HepG2 (cell line): ENCODE results near the gene SERPINB6. TPM values are rescaled to one million over a fixed set of nuclear protein-coding genes. Genes with fewer than 3 reads are reported as not detected.

Experiments
- CEBPB ChIP-seq: IDR thresholded peaks from 2 replicates; pipeline ENCODE4 v1.6.1; 2011; ENCODE audit warnings: low read depth, low read length, improper control_type of control experiment, borderline replicate concordance
- FOXA1 ChIP-seq, 2 experiments: fragments of 450-650 bp in 1 of 2; sonication (generic) in 1 of 2; formaldehyde crosslinking in 1 of 2; IDR thresholded peaks; 2 replicates each; pipeline versions ENCODE4 v1.4.0 to v1.6.1; 2016 to 2020; ENCODE audit warnings: missing genetic modification reagents in 1 of 2
- HCFC1 ChIP-seq: fragments of 150-350 bp; IDR thresholded peaks from 2 replicates; pipeline ENCODE4 v1.6.1; 2014; ENCODE audit warnings: low read depth, low read length
- KAT8 ChIP-seq: IDR thresholded peaks from 2 replicates; pipeline ENCODE4 v1.6.1; 2016; ENCODE audit warnings: missing genetic modification reagents, missing compliant biosample characterization
- KDM5A ChIP-seq: fragments of 200-600 bp; sonication (generic); IDR thresholded peaks from 2 replicates; pipeline ENCODE4 v1.7.0; 2018; ENCODE audit warnings: antibody characterized with exemption, mild to moderate bottlenecking, low read length, borderline replicate concordance
- MXD4 ChIP-seq: IDR thresholded peaks from 2 replicates; pipeline ENCODE4 v1.6.1; 2016; ENCODE audit warnings: mild to moderate bottlenecking, missing biosample characterization, missing genetic modification reagents
- RELA ChIP-seq: sonication (generic); formaldehyde crosslinking; IDR thresholded peaks from 2 replicates; pipeline ENCODE4 v1.4.0; 2020; ENCODE audit warnings: missing genetic modification reagents
- SOX5 ChIP-seq: IDR thresholded peaks from 2 replicates; pipeline ENCODE4 v1.6.1; 2016; ENCODE audit warnings: borderline replicate concordance
- TOE1 ChIP-seq: sonication (generic); formaldehyde crosslinking; IDR thresholded peaks from 2 replicates; pipeline ENCODE4 v1.4.0; 2020; ENCODE audit warnings: mild to moderate bottlenecking, missing genetic modification reagents
- ZBTB3 ChIP-seq: sonication (generic); formaldehyde crosslinking; IDR thresholded peaks from 2 replicates; pipeline ENCODE4 v1.4.0; 2020; ENCODE audit warnings: low read depth, mild to moderate bottlenecking, moderate library complexity, missing genetic modification reagents, borderline replicate concordance
- ZNF143 ChIP-seq: sonication (generic); formaldehyde crosslinking; IDR thresholded peaks from 2 replicates; pipeline ENCODE4 v1.4.0; 2020; ENCODE audit warnings: missing genetic modification reagents
- ZNF331 ChIP-seq: sonication (generic); formaldehyde crosslinking; IDR thresholded peaks from 2 replicates; pipeline ENCODE4 v1.4.0; 2020; ENCODE audit warnings: missing genetic modification reagents
- ZNF598 ChIP-seq: sonication (generic); formaldehyde crosslinking; IDR thresholded peaks from 2 replicates; pipeline ENCODE4 v1.5.1; 2020; ENCODE audit warnings: mild to moderate bottlenecking, missing genetic modification reagents, borderline replicate concordance
- polyA plus RNA-seq, 8 experiments: library from polyadenylated mRNA; depleted of rRNA in 3 of 8; stranded (reverse) in 7 of 8; unstranded in 1 of 8; fragments of >200 nt; fragmentation: Illumina TruSeq in 4 of 8; extraction: Trizol in 4 of 8; gene quantifications; 2 replicates each; pipeline versions ENCODE4 v1.2.1 to v1.2.3, GENCODE V29; 2011 to 2016; ENCODE audit warnings: low read depth in 4 of 8, missing spikeins in 1 of 8, mixed read lengths in 1 of 8; ENCODE audit not compliant: insufficient read depth in 1 of 8
- total RNA-seq, 5 experiments: library from RNA; depleted of rRNA; stranded (reverse); fragments of >200 nt; fragmentation: Illumina TruSeq; extraction: Trizol; gene quantifications; 2 replicates each; pipeline ENCODE4 v1.2.3, GENCODE V29; 2016; ENCODE audit warnings: low read depth in 1 of 5
- TF ChIP-seq, protein P1 (sequence below): sonication (generic); formaldehyde crosslinking; IDR thresholded peaks from 2 replicates; pipeline ENCODE4 v1.4.0; 2020; ENCODE audit warnings: missing genetic modification reagents, borderline replicate concordance
- TF ChIP-seq, protein P2 (sequence below): sonication (generic); formaldehyde crosslinking; IDR thresholded peaks from 2 replicates; pipeline ENCODE4 v1.8.0; 2022; ENCODE audit warnings: mild to moderate bottlenecking, missing genetic modification reagents, borderline replicate concordance
- TF ChIP-seq, protein P3 (sequence below): IDR thresholded peaks from 2 replicates; pipeline ENCODE4 v1.6.1; 2016; ENCODE audit warnings: missing biosample characterization, missing genetic modification reagents, low read depth
- TF ChIP-seq, protein P4 (sequence below): sonication (generic); formaldehyde crosslinking; IDR thresholded peaks from 2 replicates; pipeline ENCODE4 v1.5.0; 2020; ENCODE audit warnings: missing genetic modification reagents, mild to moderate bottlenecking, borderline replicate concordance
- TF ChIP-seq, protein P5 (sequence below): sonication (generic); formaldehyde crosslinking; IDR thresholded peaks from 2 replicates; pipeline ENCODE4 v1.4.0; 2020; ENCODE audit warnings: missing genetic modification reagents
- TF ChIP-seq, protein P6 (sequence below): sonication (generic); formaldehyde crosslinking; conservative IDR thresholded peaks from 2 replicates; pipeline ENCODE4 v1.8.0; 2022; ENCODE audit warnings: mild to moderate bottlenecking, moderate library complexity, missing genetic modification reagents

SERPINB6 gene
- total and polyA plus RNA-seq, 2 of the 13 experiments (the other 11 are each of a cell fraction or from before 2014, with no cell fraction given), result 38.2 to 61.3 TPM

DNA sequence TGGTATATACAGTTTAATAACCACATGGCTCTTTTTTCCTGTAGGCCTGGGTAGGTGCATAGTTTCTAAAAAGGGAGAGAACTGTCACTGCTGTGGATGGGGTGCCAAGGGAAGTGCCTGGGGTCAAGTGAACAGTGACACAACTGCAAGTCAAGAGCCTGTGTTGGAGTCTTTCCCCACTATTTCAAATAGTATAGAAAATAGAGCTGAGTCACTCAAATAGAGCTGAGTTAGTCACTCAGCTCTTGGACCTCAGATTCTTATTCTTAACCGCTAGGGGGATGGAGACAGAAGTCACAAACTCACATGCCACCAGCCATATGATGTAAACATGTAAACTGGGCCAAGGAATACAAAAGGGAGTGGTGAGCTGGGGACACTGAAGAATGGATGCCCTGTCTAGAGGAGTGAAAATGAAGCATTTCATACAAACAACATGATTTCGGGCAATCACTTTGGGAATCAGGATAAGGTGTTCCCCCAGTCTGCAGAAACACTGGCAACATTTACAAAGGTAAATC lies 30.5 kb upstream of the SERPINB6 start (continued):
- TF ChIP-seq, protein P1, sequence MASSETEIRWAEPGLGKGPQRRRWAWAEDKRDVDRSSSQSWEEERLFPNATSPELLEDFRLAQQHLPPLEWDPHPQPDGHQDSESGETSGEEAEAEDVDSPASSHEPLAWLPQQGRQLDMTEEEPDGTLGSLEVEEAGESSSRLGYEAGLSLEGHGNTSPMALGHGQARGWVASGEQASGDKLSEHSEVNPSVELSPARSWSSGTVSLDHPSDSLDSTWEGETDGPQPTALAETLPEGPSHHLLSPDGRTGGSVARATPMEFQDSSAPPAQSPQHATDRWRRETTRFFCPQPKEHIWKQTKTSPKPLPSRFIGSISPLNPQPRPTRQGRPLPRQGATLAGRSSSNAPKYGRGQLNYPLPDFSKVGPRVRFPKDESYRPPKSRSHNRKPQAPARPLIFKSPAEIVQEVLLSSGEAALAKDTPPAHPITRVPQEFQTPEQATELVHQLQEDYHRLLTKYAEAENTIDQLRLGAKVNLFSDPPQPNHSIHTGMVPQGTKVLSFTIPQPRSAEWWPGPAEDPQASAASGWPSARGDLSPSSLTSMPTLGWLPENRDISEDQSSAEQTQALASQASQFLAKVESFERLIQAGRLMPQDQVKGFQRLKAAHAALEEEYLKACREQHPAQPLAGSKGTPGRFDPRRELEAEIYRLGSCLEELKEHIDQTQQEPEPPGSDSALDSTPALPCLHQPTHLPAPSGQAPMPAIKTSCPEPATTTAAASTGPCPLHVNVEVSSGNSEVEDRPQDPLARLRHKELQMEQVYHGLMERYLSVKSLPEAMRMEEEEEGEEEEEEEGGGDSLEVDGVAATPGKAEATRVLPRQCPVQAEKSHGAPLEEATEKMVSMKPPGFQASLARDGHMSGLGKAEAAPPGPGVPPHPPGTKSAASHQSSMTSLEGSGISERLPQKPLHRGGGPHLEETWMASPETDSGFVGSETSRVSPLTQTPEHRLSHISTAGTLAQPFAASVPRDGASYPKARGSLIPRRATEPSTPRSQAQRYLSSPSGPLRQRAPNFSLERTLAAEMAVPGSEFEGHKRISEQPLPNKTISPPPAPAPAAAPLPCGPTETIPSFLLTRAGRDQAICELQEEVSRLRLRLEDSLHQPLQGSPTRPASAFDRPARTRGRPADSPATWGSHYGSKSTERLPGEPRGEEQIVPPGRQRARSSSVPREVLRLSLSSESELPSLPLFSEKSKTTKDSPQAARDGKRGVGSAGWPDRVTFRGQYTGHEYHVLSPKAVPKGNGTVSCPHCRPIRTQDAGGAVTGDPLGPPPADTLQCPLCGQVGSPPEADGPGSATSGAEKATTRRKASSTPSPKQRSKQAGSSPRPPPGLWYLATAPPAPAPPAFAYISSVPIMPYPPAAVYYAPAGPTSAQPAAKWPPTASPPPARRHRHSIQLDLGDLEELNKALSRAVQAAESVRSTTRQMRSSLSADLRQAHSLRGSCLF (CRISPR knock-in tag), result no peak
- TF ChIP-seq KAT8 (CRISPR knock-in tag) (peak; percentile 71), SOX5 (CRISPR knock-in tag) (peak; percentile 33; the same call in 1 of the 2 replicates), ZNF143 (CRISPR knock-in tag) (no peak), ZNF331 (CRISPR knock-in tag) (0 out of 2 replicates have a peak, but pooled peaks have one; percentile 36), MXD4 (CRISPR knock-in tag) (0 out of 2 replicates have a peak, but pooled peaks have one; percentile 22), HCFC1 (no peak), RELA (CRISPR knock-in tag) (no peak), TOE1 (CRISPR knock-in tag) (no peak), KDM5A (no peak), ZNF598 (CRISPR knock-in tag) (no peak), FOXA1 (IDR thresholded peaks at IDR 0.05) (no peak), FOXA1 (CRISPR knock-in tag; IDR thresholded peaks at IDR 0.05) (peak; percentile 88), CEBPB (no peak), ZBTB3 (CRISPR knock-in tag) (no peak)
- TF ChIP-seq, protein P2, sequence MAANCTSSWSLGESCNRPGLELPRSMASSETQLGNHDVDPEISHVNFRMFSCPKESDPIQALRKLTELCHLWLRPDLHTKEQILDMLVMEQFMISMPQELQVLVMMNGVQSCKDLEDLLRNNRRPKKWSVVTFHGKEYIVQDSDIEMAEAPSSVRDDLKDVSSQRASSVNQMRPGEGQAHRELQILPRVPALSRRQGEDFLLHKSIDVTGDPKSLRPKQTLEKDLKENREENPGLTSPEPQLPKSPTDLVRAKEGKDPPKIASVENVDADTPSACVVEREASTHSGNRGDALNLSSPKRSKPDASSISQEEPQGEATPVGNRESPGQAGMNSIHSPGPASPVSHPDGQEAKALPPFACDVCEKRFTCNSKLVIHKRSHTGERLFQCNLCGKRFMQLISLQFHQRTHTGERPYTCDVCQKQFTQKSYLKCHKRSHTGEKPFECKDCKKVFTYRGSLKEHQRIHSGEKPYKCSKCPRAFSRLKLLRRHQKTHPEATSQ (CRISPR knock-in tag), result peak; percentile 41; the same call in 1 of the 2 replicates
- TF ChIP-seq, protein P3, sequence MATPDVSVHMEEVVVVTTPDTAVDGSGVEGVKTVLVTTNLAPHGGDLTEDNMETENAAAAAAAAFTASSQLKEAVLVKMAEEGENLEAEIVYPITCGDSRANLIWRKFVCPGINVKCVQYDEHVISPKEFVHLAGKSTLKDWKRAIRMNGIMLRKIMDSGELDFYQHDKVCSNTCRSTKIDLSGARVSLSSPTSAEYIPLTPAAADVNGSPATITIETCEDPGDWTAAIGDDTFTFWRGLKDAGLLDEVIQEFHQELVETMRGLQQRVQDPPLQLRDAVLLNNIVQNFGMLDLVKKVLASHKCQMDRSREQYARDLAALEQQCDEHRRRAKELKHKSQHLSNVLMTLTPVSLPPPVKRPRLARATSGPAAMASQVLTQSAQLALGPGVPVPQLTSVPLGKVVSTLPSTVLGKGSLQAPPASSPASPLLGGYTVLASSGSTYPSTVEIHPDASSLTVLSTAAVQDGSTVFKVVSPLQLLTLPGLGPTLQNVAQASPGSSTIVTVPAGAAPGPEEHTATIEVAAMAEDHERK (CRISPR knock-in tag), result no peak
- TF ChIP-seq, protein P4, sequence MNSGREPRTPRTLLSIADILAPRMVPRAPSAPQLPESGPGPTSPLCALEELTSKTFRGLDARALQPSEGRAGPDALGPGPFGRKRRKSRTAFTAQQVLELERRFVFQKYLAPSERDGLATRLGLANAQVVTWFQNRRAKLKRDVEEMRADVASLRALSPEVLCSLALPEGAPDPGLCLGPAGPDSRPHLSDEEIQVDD (CRISPR knock-in tag), result no peak
- TF ChIP-seq, protein P5, sequence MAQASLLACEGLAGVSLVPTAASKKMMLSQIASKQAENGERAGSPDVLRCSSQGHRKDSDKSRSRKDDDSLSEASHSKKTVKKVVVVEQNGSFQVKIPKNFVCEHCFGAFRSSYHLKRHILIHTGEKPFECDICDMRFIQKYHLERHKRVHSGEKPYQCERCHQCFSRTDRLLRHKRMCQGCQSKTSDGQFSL (CRISPR knock-in tag), result no peak
- TF ChIP-seq, protein P6, sequence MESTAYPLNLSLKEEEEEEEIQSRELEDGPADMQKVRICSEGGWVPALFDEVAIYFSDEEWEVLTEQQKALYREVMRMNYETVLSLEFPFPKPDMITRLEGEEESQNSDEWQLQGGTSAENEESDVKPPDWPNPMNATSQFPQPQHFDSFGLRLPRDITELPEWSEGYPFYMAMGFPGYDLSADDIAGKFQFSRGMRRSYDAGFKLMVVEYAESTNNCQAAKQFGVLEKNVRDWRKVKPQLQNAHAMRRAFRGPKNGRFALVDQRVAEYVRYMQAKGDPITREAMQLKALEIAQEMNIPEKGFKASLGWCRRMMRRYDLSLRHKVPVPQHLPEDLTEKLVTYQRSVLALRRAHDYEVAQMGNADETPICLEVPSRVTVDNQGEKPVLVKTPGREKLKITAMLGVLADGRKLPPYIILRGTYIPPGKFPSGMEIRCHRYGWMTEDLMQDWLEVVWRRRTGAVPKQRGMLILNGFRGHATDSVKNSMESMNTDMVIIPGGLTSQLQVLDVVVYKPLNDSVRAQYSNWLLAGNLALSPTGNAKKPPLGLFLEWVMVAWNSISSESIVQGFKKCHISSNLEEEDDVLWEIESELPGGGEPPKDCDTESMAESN, result 0 out of 2 replicates have a peak, but pooled peaks have one; percentile 57
